SH-SY5Y (cell line): ENCODE results near the gene FBXL17.

Experiments
- GATA2 ChIP-seq: IDR thresholded peaks from 2 replicates; pipeline ENCODE4 v1.6.1; 2011; ENCODE audit warnings: mild to moderate bottlenecking, low read depth, low read length
- GATA3 ChIP-seq: IDR thresholded peaks from 2 replicates; pipeline ENCODE4 v1.6.1; 2011; ENCODE audit warnings: low read depth, mild to moderate bottlenecking, low read length, moderate library complexity

GRCh38 chr5:108386345-108387061 is 4.6 kb upstream of the FBXL17 start:
- no peak for TF ChIP-seq GATA2
- TF ChIP-seq GATA3 = no peak
